Globus pallidus (tissue), 1 donor: ENCODE data around the gene INTS11.
A peak's percentile ranks its signal among the peaks of the same experiment; 100 is the strongest.

Experiments
- DNase-seq: peaks from one replicate; pipeline ENCODE4 v3.0.0-alpha.2; 2015; ENCODE audit warnings: low spot score

Gene INTS11

DNA sequence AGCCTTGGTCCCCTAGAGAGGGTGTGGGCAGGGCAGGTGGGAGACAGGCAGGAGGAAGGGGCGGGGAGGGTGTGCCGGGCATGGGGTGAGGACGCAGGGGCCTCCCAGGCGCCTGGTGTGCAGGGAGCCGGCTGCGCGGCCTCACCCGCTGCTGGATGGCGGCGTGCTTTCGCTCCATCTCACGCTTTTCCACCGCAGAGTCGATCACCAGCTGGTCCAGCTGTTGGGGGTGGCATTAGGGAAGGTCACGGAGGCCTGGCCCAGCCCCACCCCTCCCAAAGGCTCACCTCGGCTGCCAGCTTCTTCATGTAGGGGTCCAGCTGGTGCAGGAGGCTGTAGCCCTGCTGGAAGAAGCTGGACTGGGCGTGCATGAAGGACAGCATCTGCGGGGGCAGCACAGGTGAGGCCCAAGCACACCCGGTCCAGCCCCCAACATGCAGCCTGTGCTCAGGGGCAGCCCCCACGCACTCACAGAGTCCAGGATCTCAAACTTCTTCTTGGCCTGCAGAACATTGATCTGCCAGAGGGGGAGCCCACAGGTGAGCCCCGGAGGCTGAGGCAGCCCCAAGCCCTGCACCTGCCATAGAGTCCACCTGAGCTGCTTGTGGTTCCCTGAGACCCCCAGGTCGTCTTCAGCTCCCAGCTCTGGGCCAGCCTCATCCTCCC lies 24.6 kb downstream of the INTS11 start:
- no peak for DNase-seq

- DNase-seq, result peak; percentile 98
Observed at GRCh38 chr1:1298861-1299685, 25.4 kb downstream of the INTS11 start.

- DNase-seq, result no peak
Observed at GRCh38 chr1:1297802-1298424, 26.5 kb downstream of the INTS11 start.

- DNase-seq, result no peak
Observed at GRCh38 chr1:1296070-1297061, 28.1 kb downstream of the INTS11 start.

DNA sequence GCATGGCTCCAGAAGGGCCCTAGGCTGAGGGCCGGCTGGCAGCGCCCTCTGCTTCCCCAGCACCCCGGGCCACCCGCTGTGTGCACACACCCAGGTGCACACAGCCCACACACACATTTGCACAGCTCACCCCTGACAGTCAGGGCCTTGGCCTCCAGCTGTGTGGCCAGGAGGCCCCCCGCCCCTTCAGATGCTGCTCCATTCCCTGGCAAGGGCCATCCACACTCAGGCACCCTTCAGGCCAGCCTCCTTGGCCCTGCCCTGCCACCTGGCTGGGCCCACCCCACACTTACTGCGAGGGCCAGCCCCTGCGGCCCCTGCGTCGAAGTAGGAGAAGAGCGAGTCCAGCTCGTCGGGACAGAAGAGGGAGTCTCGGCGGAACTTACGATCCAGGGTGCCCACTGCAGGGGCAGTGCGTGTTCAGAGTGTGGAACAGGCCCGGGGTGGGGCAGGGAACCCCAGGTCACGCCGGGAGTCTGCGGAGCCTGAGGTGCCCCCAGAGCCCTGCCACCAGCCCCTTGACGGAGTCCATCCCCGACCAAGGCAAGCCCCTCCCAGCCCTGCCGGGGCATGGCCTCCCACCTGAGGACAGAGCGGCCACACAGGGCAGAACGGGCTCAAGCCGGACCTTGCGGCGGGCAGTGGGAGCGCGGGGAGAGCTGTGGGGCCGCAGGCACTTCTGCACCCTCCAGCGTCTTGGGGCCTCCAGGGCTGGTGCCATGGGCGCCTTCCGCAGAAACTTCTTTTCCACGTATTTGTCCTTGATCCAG lies 29.1 kb downstream of the INTS11 start:
- no peak for DNase-seq

DNA sequence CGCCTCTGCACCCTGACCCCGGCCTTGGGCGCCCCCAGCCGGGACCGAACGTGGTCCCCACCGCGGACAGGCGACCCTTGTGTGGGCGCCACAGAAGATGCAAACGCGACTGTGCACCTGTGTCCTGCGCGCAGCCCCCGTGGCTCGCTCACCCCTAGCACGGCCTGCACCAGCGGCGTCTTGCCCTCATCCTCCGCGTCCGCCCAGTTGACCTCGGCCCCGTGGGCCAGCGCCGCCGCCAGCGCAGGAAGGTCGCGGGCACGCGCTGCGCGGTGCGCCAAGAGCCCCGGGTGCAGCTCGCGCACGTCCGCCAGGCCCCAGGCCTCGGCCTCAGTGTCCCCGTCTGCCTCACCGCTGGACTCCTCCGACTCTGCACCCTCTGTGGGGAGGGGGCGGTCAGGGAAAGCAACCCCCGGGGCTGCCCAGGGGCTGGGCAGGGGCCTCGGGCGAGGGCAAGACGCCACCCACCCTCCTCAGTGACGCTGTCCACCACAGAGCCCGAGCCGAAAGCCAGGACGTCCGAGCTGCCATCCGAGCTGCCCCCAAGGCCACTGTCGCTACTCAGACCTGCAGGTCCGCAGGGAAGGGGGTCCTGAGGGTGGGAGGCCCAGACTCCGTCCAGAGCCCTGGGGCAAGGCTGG lies 30.1 kb downstream of the INTS11 start:
- no peak for DNase-seq

DNA sequence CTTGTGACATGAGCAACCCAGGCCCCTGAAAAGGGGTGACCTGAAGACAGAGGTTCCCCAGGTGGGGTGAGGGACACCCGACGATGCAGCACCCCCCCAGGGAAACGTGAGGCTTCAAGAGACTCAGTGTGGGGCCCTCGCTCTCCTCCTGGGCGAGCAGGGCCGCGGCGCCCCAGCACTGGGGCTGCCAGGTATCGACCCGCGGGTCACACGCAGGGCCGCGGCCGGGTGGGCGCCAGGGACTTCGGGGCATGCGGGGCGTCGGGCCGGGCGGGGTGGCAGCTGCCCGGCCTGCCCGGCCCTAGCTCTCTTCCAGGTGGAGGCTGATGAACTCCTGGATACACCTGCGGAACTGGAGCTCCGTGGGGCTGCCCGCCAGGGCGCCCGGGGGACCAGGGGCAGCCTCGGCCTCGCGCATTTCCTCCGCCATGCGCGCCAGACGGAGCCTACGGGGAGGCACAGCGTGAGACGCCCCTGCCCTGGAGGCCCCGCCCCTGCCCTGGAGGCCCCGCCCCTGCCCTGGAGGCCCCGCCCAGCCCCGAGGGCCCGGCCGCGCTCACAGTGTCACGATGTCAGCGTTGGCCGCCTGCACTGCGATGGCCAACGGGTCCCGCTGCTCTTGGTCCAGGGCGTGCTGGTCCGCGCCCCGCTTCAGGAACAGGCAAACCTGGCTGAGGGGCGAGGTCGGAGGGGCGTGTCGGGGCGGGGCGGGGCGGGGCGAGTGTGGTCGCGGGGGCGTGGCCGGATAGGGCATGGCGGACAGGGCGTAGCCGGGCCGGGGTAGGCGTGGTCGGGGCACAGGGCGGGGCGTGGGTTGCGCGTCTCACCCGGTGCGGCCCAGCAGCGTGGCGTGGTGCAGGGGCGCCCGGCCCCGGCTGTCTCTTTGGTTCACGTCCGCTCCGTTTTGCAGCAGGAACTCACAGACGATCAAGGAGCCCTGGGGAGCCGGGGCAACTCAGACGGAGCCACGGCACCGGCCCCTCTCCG lies 30.9 kb downstream of the INTS11 start:
- DNase-seq, result no peak

GRCh38 chr1:1292851-1293250 lies 31.6 kb downstream of the INTS11 start:
- DNase-seq, result no peak

- DNase-seq, result no peak
Observed at GRCh38 chr1:1292442-1292779, 32.0 kb downstream of the INTS11 start.

- no peak for DNase-seq
Observed at GRCh38 chr1:1291548-1292441, 32.7 kb downstream of the INTS11 start.

- DNase-seq, result no peak
Observed at GRCh38 chr1:1291023-1291528, 33.4 kb downstream of the INTS11 start.

DNA sequence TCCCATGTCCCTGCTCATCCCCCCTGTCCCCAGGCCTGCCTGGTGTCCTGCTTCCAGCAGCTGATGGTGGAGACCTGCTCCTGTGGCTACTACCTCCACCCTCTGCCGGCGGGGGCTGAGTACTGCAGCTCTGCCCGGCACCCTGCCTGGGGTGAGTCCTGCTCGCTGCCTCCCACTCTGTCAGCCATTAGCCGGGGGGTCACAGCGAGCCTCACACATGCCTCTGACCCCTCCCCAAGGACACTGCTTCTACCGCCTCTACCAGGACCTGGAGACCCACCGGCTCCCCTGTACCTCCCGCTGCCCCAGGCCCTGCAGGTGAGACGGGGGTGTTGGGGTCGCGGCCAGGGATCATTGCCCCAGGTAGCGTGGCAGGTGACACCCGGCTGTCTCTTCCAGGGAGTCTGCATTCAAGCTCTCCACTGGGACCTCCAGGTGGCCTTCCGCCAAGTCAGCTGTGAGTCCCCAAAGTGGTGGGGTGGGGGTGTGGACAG lies 34.2 kb downstream of the INTS11 start:
- no peak for DNase-seq

DNA sequence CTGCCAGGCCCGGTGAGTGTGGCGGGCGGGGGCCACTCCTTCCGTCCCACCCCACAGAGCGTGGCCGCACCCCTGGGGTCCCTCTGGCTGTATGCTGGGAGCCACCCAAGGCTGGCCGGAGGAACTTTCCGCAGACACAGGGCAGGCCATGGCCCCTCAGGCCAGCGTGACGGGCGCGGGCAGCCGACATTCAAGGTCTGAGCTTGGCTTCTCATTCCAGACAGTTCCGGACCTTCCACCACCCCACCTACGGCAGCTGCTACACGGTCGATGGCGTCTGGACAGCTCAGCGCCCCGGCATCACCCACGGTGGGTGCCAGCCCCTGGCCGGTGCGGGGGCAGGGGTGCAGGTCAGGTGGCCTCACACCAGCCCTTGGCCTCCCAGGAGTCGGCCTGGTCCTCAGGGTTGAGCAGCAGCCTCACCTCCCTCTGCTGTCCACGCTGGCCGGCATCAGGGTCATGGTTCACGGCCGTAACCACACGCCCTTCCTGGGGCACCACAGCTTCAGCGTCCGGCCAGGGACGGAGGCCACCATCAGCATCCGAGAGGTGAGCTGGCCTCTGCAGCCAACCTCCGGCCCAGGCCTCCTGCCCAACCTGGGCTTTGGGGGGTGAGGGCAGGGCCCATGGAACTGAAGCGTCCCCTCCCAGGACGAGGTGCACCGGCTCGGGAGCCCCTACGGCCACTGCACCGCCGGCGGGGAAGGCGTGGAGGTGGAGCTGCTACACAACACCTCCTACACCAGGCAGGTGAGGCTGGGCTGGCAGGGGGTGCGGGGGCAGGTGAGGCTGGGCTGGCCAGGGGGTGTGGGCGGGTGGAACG lies 37.0 kb downstream of the INTS11 start:
- no peak for DNase-seq

- DNase-seq, result no peak
Observed at GRCh38 chr1:1286313-1287261, 37.9 kb downstream of the INTS11 start.

DNA sequence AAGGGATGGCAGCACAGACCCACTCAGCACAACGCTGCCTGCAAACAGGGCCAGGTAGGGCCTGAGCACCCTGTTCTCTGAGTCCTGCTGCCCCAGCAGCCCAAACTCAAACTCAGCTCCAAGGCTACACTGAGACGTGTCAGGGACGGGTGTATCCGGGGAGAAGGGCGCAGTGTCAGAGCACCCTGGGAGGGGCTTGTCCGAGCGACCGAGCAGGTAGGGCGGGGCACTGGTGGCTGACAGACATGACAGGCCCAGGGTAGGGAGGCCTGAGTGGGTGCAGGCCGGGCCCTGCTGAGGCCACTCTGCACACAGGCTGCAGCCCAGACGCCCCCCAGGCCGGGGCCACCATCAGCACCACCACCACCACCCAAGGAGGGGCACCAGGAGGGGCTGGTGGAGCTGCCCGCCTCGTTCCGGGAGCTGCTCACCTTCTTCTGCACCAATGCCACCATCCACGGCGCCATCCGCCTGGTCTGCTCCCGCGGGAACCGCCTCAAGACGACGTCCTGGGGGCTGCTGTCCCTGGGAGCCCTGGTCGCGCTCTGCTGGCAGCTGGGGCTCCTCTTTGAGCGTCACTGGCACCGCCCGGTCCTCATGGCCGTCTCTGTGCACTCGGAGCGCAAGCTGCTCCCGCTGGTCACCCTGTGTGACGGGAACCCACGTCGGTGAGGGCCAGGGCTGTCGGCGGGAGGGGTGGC lies 38.7 kb downstream of the INTS11 start:
- no peak for DNase-seq
